C4-2B (cell line): ENCODE data around the gene BLVRB.

Source experiments
- ZFX ChIP-seq: fragments of 450-650 bp; IDR thresholded peaks from 2 replicates; pipeline ENCODE4 v1.6.1; 2017
- TF ChIP-seq, protein P1 (sequence below): fragments of 450-650 bp; conservative IDR thresholded peaks from 2 replicates; pipeline ENCODE4 v1.5.1; 2017; ENCODE audit warnings: mild to moderate bottlenecking

- TF ChIP-seq, protein P1, sequence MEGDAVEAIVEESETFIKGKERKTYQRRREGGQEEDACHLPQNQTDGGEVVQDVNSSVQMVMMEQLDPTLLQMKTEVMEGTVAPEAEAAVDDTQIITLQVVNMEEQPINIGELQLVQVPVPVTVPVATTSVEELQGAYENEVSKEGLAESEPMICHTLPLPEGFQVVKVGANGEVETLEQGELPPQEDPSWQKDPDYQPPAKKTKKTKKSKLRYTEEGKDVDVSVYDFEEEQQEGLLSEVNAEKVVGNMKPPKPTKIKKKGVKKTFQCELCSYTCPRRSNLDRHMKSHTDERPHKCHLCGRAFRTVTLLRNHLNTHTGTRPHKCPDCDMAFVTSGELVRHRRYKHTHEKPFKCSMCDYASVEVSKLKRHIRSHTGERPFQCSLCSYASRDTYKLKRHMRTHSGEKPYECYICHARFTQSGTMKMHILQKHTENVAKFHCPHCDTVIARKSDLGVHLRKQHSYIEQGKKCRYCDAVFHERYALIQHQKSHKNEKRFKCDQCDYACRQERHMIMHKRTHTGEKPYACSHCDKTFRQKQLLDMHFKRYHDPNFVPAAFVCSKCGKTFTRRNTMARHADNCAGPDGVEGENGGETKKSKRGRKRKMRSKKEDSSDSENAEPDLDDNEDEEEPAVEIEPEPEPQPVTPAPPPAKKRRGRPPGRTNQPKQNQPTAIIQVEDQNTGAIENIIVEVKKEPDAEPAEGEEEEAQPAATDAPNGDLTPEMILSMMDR = no peak
- no peak for TF ChIP-seq ZFX
These were observed 16.0 kb downstream of the BLVRB start for GRCh38 chr19:40449506-40449905.
